ENCODE results near the gene ACOT7.

ACOT7 gene

DNA sequence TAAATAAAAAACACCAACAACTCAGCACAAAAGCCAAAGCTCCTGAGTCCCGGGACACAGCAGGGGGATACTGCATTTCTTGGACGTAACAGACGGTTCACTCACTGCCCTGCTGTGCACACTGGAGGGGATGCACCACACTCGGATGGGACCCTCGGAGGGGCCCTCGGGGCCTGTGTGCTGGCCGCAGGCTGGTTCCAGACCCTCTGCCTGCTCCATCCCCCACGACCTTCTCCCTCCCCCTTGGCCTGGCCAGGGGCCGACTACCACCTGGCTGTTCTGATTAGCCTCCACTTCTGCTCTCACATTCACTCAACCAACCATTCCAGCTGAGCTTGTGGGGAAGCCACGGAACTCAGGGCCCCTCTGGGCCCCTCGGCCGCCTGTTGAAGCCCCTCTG lies 64.9 kb downstream of the ACOT7 start:
- Histone ChIP-seq H3K14ac (ENCODE audit: low read length) (no peak overlapping the region), H4K8ac (ENCODE audit: low read depth, low read length) (no peak overlapping the region), H3K4me1 (ENCODE audit: control insufficient read depth in 2 of 2, insufficient read depth in 1 of 2, low read depth in 1 of 2, low read length in 2 of 2) (peaks cover 0 to 3% of the 10 kb centered on the region in 2 donors), H3K79me1 (ENCODE audit: low read depth, low read length) (peaks cover 6% of the 10 kb centered on the region), H3K9ac (ENCODE audit: low read depth, low read length, poor library complexity) (no peak overlapping the region), H3K4me2 (ENCODE audit: insufficient read depth, low read length, poor library complexity, severe bottlenecking) (no peak overlapping the region), H2BK5ac (ENCODE audit: low read length) (no peak overlapping the region), H2BK15ac (ENCODE audit: low read length) (no peak overlapping the region), H2AK5ac (ENCODE audit: low read depth, low read length) (no peak overlapping the region), H3K27ac (replicated peaks; ENCODE audit: low read length) (no peak overlapping the region), H3K18ac (ENCODE audit: low read length) (no peak overlapping the region), H4K91ac (ENCODE audit: low read depth, low read length, poor library complexity) (no peak overlapping the region), H2AFZ (ENCODE audit: low read length) (no peak overlapping the region), H3K27me3 (ENCODE audit: control insufficient read depth in 3 of 3, insufficient read depth in 3 of 3, low read depth in 1 of 3, low read length in 3 of 3) (no peaks in the 10 kb centered on the region), H3K9me3 (replicated peaks in 1 of 2; ENCODE audit: control insufficient read depth in 2 of 2, insufficient read depth in 1 of 2, low read depth in 1 of 2, low read length in 2 of 2) (peaks cover 0 to 1% of the 10 kb centered on the region in 2 donors), H2BK120ac (ENCODE audit: low read depth, low read length) (no peak overlapping the region), H3K4me3 (ENCODE audit: low read length in 2 of 2) (no peak overlapping the region), H3K4ac (ENCODE audit: low read length) (no peak overlapping the region), H3K36me3 (replicated peaks in 1 of 2; ENCODE audit: control insufficient read depth in 2 of 2, insufficient read depth in 2 of 2, low read length in 2 of 2) (peaks cover 19 to 79% of the 10 kb centered on the region in 2 donors), H3K23ac (ENCODE audit: low read depth, low read length, poor library complexity) (no peak overlapping the region), H2BK12ac (ENCODE audit: low read length) (no peak overlapping the region)
- DNase-seq (ENCODE audit: low spot score): no peak
- WGBS, 2 donors (ENCODE audit: extremely low coverage in 2 of 2, insufficient read length in 2 of 2, insufficient replicate concordance in 1 of 2): no CpG with 5 or more reads among the region's 12 CpGs

DNA sequence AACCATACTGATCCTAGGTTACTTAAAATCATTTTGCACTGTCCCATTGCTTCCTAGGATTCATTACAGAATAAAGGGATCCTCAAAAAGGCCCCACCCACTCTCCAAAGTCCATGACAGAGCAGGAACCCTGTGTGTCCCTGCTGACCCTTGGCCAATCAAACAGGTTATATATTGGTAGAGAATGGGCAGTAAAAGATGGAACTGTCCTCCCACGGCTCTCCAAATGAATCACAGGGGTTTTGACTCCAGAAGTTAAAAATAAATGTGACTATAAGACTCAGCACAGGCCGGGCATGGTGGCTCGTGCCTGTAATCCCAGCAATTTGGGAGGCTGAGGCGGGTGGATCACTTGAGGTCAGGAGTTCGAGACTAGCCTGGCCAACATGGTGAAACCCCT lies 65.5 kb downstream of the ACOT7 start:
- Histone ChIP-seq H2BK120ac (ENCODE audit: low read depth, low read length) (no peak overlapping the region), H3K18ac (ENCODE audit: low read length) (no peak overlapping the region), H4K91ac (ENCODE audit: low read depth, low read length, poor library complexity) (no peak overlapping the region), H3K4ac (ENCODE audit: low read length) (no peak overlapping the region), H3K4me3 (ENCODE audit: low read length in 2 of 2) (no peak overlapping the region), H3K36me3 (replicated peaks in 1 of 2; ENCODE audit: control insufficient read depth in 2 of 2, insufficient read depth in 2 of 2, low read length in 2 of 2) (peaks cover 17 to 77% of the 10 kb centered on the region in 2 donors), H2BK5ac (ENCODE audit: low read length) (no peak overlapping the region), H2BK12ac (ENCODE audit: low read length) (no peak overlapping the region), H3K27ac (replicated peaks; ENCODE audit: low read length) (no peak overlapping the region), H3K79me1 (ENCODE audit: low read depth, low read length) (peaks cover 6% of the 10 kb centered on the region), H3K4me1 (ENCODE audit: control insufficient read depth in 2 of 2, insufficient read depth in 1 of 2, low read depth in 1 of 2, low read length in 2 of 2) (peaks cover 0 to 3% of the 10 kb centered on the region in 2 donors), H3K27me3 (ENCODE audit: control insufficient read depth in 3 of 3, insufficient read depth in 3 of 3, low read depth in 1 of 3, low read length in 3 of 3) (no peaks in the 10 kb centered on the region), H2AK5ac (ENCODE audit: low read depth, low read length) (no peak overlapping the region), H3K9me3 (replicated peaks in 1 of 2; ENCODE audit: control insufficient read depth in 2 of 2, insufficient read depth in 1 of 2, low read depth in 1 of 2, low read length in 2 of 2) (no peaks in the 10 kb centered on the region), H3K4me2 (ENCODE audit: insufficient read depth, low read length, poor library complexity, severe bottlenecking) (no peak overlapping the region), H2BK15ac (ENCODE audit: low read length) (no peak overlapping the region), H2AFZ (ENCODE audit: low read length) (no peak overlapping the region), H3K9ac (ENCODE audit: low read depth, low read length, poor library complexity) (no peak overlapping the region), H3K23ac (ENCODE audit: low read depth, low read length, poor library complexity) (no peak overlapping the region), H3K14ac (ENCODE audit: low read length) (no peak overlapping the region), H4K8ac (ENCODE audit: low read depth, low read length) (no peak overlapping the region)
- no peak for DNase-seq (ENCODE audit: low spot score)
- WGBS, 2 donors (ENCODE audit: extremely low coverage in 2 of 2, insufficient read length in 2 of 2, insufficient replicate concordance in 1 of 2): no CpG with 5 or more reads among the region's 5 CpGs

DNA sequence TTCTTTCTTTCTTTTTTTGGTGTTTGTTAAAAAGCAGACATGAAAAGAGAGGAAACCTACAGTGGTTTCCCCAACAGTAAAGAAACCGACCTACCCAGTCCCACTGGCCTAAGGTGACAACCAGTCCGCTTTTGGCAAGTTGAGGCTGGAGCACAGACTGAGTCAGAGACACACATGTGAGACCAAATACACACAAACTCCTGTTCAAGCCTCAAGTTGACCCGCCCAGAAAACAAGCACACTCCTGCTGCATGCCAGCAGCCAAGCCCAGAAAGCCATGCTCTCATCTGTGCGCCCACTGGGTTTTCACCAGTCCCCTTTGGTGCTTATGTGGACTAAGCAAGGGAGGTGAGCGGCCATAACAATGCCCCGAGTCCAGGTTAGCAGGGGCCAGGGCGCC lies 68.1 kb downstream of the ACOT7 start:
- Histone ChIP-seq H3K4me3 (ENCODE audit: low read length in 2 of 2) (no peak overlapping the region), H3K4ac (ENCODE audit: low read length) (no peak overlapping the region), H4K8ac (ENCODE audit: low read depth, low read length) (no peak overlapping the region), H3K27ac (replicated peaks; ENCODE audit: low read length) (no peak overlapping the region), H3K79me1 (ENCODE audit: low read depth, low read length) (peaks cover 9% of the 10 kb centered on the region), H3K9ac (ENCODE audit: low read depth, low read length, poor library complexity) (no peak overlapping the region), H2AFZ (ENCODE audit: low read length) (no peak overlapping the region), H4K91ac (ENCODE audit: low read depth, low read length, poor library complexity) (no peak overlapping the region), H3K4me1 (ENCODE audit: control insufficient read depth in 2 of 2, insufficient read depth in 1 of 2, low read depth in 1 of 2, low read length in 2 of 2) (peaks cover 0 to 3% of the 10 kb centered on the region in 2 donors), H3K27me3 (ENCODE audit: control insufficient read depth in 3 of 3, insufficient read depth in 3 of 3, low read depth in 1 of 3, low read length in 3 of 3) (no peaks in the 10 kb centered on the region), H3K14ac (ENCODE audit: low read length) (no peak overlapping the region), H3K23ac (ENCODE audit: low read depth, low read length, poor library complexity) (peak overlapping the region; percentile 17), H3K4me2 (ENCODE audit: insufficient read depth, low read length, poor library complexity, severe bottlenecking) (no peak overlapping the region), H2BK120ac (ENCODE audit: low read depth, low read length) (no peak overlapping the region), H2BK12ac (ENCODE audit: low read length) (no peak overlapping the region), H2AK5ac (ENCODE audit: low read depth, low read length) (no peak overlapping the region), H2BK15ac (ENCODE audit: low read length) (no peak overlapping the region), H2BK5ac (ENCODE audit: low read length) (no peak overlapping the region), H3K18ac (ENCODE audit: low read length) (no peak overlapping the region), H3K9me3 (replicated peaks in 1 of 2; ENCODE audit: control insufficient read depth in 2 of 2, insufficient read depth in 1 of 2, low read depth in 1 of 2, low read length in 2 of 2) (no peaks in the 10 kb centered on the region), H3K36me3 (replicated peaks in 1 of 2; ENCODE audit: control insufficient read depth in 2 of 2, insufficient read depth in 2 of 2, low read length in 2 of 2) (peaks cover 19 to 74% of the 10 kb centered on the region in 2 donors)
- WGBS, 2 donors (ENCODE audit: extremely low coverage in 2 of 2, insufficient read length in 2 of 2, insufficient replicate concordance in 1 of 2): no CpG with 5 or more reads among the region's 7 CpGs
- no peak for DNase-seq (ENCODE audit: low spot score)

DNA sequence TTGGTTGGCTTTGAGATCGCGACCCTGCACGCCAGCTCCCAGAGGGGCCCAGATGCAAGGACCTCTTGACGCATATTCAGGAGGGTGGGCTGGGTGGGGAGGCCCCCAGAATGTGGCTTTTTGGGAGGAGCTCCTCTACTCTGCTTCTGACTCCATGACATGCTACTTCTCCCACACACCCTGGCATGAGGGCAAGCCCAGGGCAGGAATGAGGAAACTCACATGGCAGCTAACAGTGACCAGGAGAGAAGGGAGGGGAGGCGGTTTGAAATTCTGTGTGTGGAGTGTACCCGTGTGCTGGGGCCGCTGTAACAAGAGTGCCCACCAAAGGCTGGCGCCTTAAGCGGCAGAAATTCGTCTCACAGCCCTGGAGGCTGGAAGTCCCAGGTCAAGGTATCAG lies 71.4 kb downstream of the ACOT7 start:
- no peaks in the 10 kb centered on the region for H3K27me3 ChIP-seq (ENCODE audit: control insufficient read depth in 3 of 3, insufficient read depth in 3 of 3, low read depth in 1 of 3, low read length in 3 of 3)
- H3K79me1 ChIP-seq (ENCODE audit: low read depth, low read length): peaks cover 7% of the 10 kb centered on the region
- H2AFZ ChIP-seq (ENCODE audit: low read length): no peak overlapping the region
- H3K4me1 ChIP-seq (ENCODE audit: control insufficient read depth in 2 of 2, insufficient read depth in 1 of 2, low read depth in 1 of 2, low read length in 2 of 2): peaks cover 0 to 3% of the 10 kb centered on the region in 2 donors
- H2BK5ac ChIP-seq (ENCODE audit: low read length): no peak overlapping the region
- no peak overlapping the region for H2BK15ac ChIP-seq (ENCODE audit: low read length)
- H4K91ac ChIP-seq (ENCODE audit: low read depth, low read length, poor library complexity): no peak overlapping the region
- no peak overlapping the region for H3K9ac ChIP-seq (ENCODE audit: low read depth, low read length, poor library complexity)
- no peak overlapping the region for H3K27ac ChIP-seq (replicated peaks; ENCODE audit: low read length)
- H2BK12ac ChIP-seq (ENCODE audit: low read length): no peak overlapping the region
- H2BK120ac ChIP-seq (ENCODE audit: low read depth, low read length): no peak overlapping the region
- H3K9me3 ChIP-seq (replicated peaks in 1 of 2; ENCODE audit: control insufficient read depth in 2 of 2, insufficient read depth in 1 of 2, low read depth in 1 of 2, low read length in 2 of 2): no peaks in the 10 kb centered on the region
- H3K4me3 ChIP-seq (ENCODE audit: low read length in 2 of 2): no peak overlapping the region
- peak overlapping the region; percentile 19 for H3K18ac ChIP-seq (ENCODE audit: low read length)
- H2AK5ac ChIP-seq (ENCODE audit: low read depth, low read length): no peak overlapping the region
- H3K4ac ChIP-seq (ENCODE audit: low read length): no peak overlapping the region
- H3K14ac ChIP-seq (ENCODE audit: low read length): no peak overlapping the region
- WGBS, 2 donors (ENCODE audit: extremely low coverage in 2 of 2, insufficient read length in 2 of 2, insufficient replicate concordance in 1 of 2): no CpG with 5 or more reads among the region's 10 CpGs
- no peak overlapping the region for H4K8ac ChIP-seq (ENCODE audit: low read depth, low read length)
- no peak overlapping the region for H3K23ac ChIP-seq (ENCODE audit: low read depth, low read length, poor library complexity)
- no peak overlapping the region for H3K4me2 ChIP-seq (ENCODE audit: insufficient read depth, low read length, poor library complexity, severe bottlenecking)
- H3K36me3 ChIP-seq (replicated peaks in 1 of 2; ENCODE audit: control insufficient read depth in 2 of 2, insufficient read depth in 2 of 2, low read length in 2 of 2): peaks cover 24 to 82% of the 10 kb centered on the region in 2 donors
- no peak for DNase-seq (ENCODE audit: low spot score)

All from neuronal stem cell (in vitro differentiated cells).